B cell (primary cell): ENCODE measurements around the gene SLC25A21. TPM values are rescaled to one million over a fixed set of nuclear protein-coding genes. Genes with fewer than 3 reads are reported as not detected.

Experiments used
- ATAC-seq: fragments of 200-7000 bp; cut with Tn5 transposase; one replicate; pipeline ENCODE4 v1.10.0; 2021; ENCODE audit warnings: low read depth, mild to moderate bottlenecking, moderate number of reproducible peaks, moderate library complexity
- CTCF ChIA-PET: fragments of 350-600 bp; sonication (Branson Sonifier 250); formaldehyde crosslinking; loops from one replicate; lab custom pipeline; 2021; ENCODE audit warnings: antibody characterized with exemption, inconsistent platforms; lab: Charles Lee
- POLR2A ChIA-PET: fragments of 350-600 bp; sonication (Branson Sonifier 250); formaldehyde crosslinking; loops from one replicate; lab custom pipeline; 2021; ENCODE audit warnings: antibody characterized with exemption; lab: Charles Lee
- DNase-seq: peaks from one replicate; pipeline ENCODE4 v3.0.0; 2013
- H2AFZ ChIP-seq: 2 replicates; pipeline ENCODE4 v1.6.1; 2012; ENCODE audit warnings: mild to moderate bottlenecking, low read depth, low read length; ENCODE audit not compliant: insufficient read depth, poor library complexity, severe bottlenecking
- H3K27ac ChIP-seq, 2 donors: 1 replicate in 1 of 2; 2 replicates in 1 of 2; pipeline ENCODE4 v1.5.1; 2012 to 2013; ENCODE audit warnings: low read length in 2 of 2, mild to moderate bottlenecking in 2 of 2, moderate library complexity in 1 of 2
- H3K27me3 ChIP-seq, 4 experiments: fragments of 200-600 bp in 1 of 4; sonication (generic) in 1 of 4; replicated peaks in 1 of 4; 1 replicate in 2 of 4; 2 replicates in 2 of 4; pipeline versions ENCODE4 v1.6.1 to v1.7.0; 2013 to 2016; ENCODE audit warnings: low read length in 3 of 4, mild to moderate bottlenecking in 2 of 4, mixed read lengths in 1 of 4, moderate library complexity in 1 of 4; ENCODE audit not compliant: insufficient read depth in 4 of 4, control insufficient read depth in 3 of 4; ENCODE audit errors: control extremely low read depth in 1 of 4
- H3K36me3 ChIP-seq, 2 experiments: replicated peaks in 1 of 2; 1 replicate in 1 of 2; 2 replicates in 1 of 2; pipeline versions ENCODE4 v1.6.1 to v1.7.1; 2013; ENCODE audit warnings: low read length in 1 of 2; ENCODE audit not compliant: insufficient read depth in 2 of 2, control insufficient read depth in 1 of 2; ENCODE audit errors: control extremely low read depth in 1 of 2, extremely low read depth in 1 of 2
- H3K4me1 ChIP-seq, 2 donors: fragments of 200-600 bp in 1 of 2; sonication (generic) in 1 of 2; 1 replicate in 1 of 2; 2 replicates in 1 of 2; pipeline versions ENCODE4 v1.5.1 to v1.6.1; 2013 to 2017; ENCODE audit warnings: low read length in 2 of 2; ENCODE audit not compliant: control insufficient read depth in 2 of 2, insufficient read depth in 2 of 2
- H3K4me2 ChIP-seq: replicated peaks from 2 replicates; pipeline ENCODE3; 2012; ENCODE audit warnings: mild to moderate bottlenecking, low read depth, low read length; ENCODE audit not compliant: poor library complexity, severe bottlenecking
- H3K4me3 ChIP-seq, 5 experiments: fragments of 200-600 bp in 1 of 5; sonication (generic) in 1 of 5; 1 replicate in 3 of 5; 2 replicates in 2 of 5; pipeline versions ENCODE4 v1.5.1 to v1.7.0; 2011 to 2016; ENCODE audit warnings: low read length in 4 of 5, mild to moderate bottlenecking in 4 of 5, low read depth in 2 of 5, control low read depth in 1 of 5, moderate library complexity in 1 of 5; ENCODE audit not compliant: insufficient read depth in 1 of 5; ENCODE audit errors: control extremely low read depth in 1 of 5, extremely low read depth in 1 of 5
- H3K79me2 ChIP-seq: fragments of 200-600 bp; sonication (generic); one replicate; pipeline ENCODE4 v1.6.0; 2016; ENCODE audit warnings: low read length; ENCODE audit not compliant: control insufficient read depth, insufficient read depth
- H3K9ac ChIP-seq: fragments of 200-600 bp; sonication (generic); 2 replicates; pipeline ENCODE4 v1.6.1; 2017; ENCODE audit warnings: mild to moderate bottlenecking, low read length, moderate library complexity
- H3K9me3 ChIP-seq, 3 donors: one replicate each; pipeline versions ENCODE4 v1.6.1 to v1.7.1; 2013; ENCODE audit warnings: low read length in 2 of 3; ENCODE audit not compliant: control insufficient read depth in 2 of 3, insufficient read depth in 1 of 3; ENCODE audit errors: control extremely low read depth in 1 of 3
- H4K20me1 ChIP-seq: 2 replicates; pipeline ENCODE4 v1.6.0; 2012; ENCODE audit warnings: mild to moderate bottlenecking, low read length; ENCODE audit not compliant: insufficient read depth, control insufficient read depth, poor library complexity, severe bottlenecking
- H3K27ac Mint-ChIP-seq: one replicate; pipeline ENCODE4 v1.8.0; 2021; ENCODE audit warnings: mixed read lengths
- H3K27me3 Mint-ChIP-seq: one replicate; pipeline ENCODE4 v1.8.0; 2021; ENCODE audit warnings: mixed read lengths
- H3K4me1 Mint-ChIP-seq: one replicate; pipeline ENCODE4 v1.8.0; 2021; ENCODE audit warnings: mixed read lengths
- H3K4me3 Mint-ChIP-seq: one replicate; pipeline ENCODE4 v1.8.0; 2021; ENCODE audit warnings: mixed read lengths
- H3K9me3 Mint-ChIP-seq: one replicate; pipeline ENCODE4 v1.8.0; 2022; ENCODE audit warnings: mixed read lengths; ENCODE audit not compliant: insufficient read depth
- EZH2 ChIP-seq: IDR thresholded peaks from 2 replicates; pipeline ENCODE4 v1.6.1; 2012; ENCODE audit warnings: borderline replicate concordance, low read depth, mild to moderate bottlenecking, moderate library complexity, low read length; ENCODE audit not compliant: insufficient read depth, poor library complexity, severe bottlenecking
- WGBS: methylation state at CpG from one replicate; pipeline ENCODE4 v1.1.5; 2013; ENCODE audit warnings: missing lambda C conversion rate; ENCODE audit not compliant: insufficient coverage; 5-methylcytosine and 5-hydroxymethylcytosine counted together
- intact Hi-C: fragments of 100-400 bp; cut with micrococcal nuclease; formaldehyde crosslinking; loops from one replicate; pipeline ENCODE4 v1.10.0; 2022
- polyA plus RNA-seq: library from polyadenylated mRNA; depleted of rRNA; stranded (reverse); fragments of >200 nt; gene quantifications from 2 replicates; pipeline ENCODE4 v1.2.3, GENCODE V29; 2012
- total RNA-seq, 2 donors: library from RNA; stranded (reverse); fragments of 120-200 nt in 1 of 2; gene quantifications; 1 replicate in 1 of 2; 2 replicates in 1 of 2; pipeline versions ENCODE4 v1.2.3 to v1.2.4, GENCODE V29; 2013 to 2022
- TF ChIP-seq, protein P1 (sequence below): fragments of 200-600 bp; IDR thresholded peaks from one replicate; pipeline ENCODE4 v1.8.0; 2022; ENCODE audit warnings: antibody characterized with exemption, mild to moderate bottlenecking

Gene SLC25A21
- total and polyA plus RNA-seq, 2 donors (not counting 1 experiment from before 2014, with no cell fraction given) = not detected

DNA sequence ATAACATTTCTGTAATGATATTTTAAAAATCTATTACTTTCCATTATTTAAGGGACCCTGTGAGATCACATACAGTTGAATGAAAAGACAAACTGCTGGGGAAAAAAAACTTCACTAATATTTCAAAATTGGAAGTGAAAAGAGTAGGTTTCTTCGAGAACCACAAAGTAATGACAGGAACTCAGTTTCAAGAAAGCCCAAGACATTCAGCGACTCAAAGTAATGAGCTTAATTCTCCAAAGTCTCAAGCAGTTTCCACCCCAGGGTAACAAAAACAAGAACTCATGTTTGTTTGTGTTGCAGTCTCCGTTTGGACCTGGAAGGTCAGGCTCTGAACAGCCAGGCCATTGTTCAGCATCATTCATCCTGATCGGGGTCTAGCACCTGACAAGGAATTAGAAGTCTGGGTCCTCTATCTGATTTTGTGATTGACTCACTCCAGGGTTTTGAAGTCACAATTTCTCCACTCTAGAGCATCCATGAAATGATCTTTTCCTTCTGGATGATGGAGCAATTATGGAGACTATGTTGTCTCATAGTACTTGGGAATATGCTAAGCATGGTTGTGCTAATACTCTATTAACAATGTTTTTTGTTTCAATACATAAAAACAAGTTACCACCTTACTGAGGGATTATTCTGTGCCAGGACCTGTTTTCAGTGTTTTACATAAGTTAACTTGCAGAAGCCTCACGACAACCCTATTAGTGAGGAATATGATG is 126.9 kb downstream of the SLC25A21 start:
- no peak for ATAC-seq
- no peaks in the 10 kb centered on the region for H3K4me1 Mint-ChIP-seq
- no peak overlapping the region for H3K27ac Mint-ChIP-seq
- H3K27me3 ChIP-seq = no peaks in the 10 kb centered on the region
- H3K27ac ChIP-seq = no peak overlapping the region
- no peak overlapping the region for H2AFZ ChIP-seq
- no peak overlapping the region for H3K4me3 Mint-ChIP-seq
- H3K4me1 ChIP-seq = no peaks in the 10 kb centered on the region
- no peak overlapping the region for H3K4me2 ChIP-seq
- no peaks in the 10 kb centered on the region for H3K9me3 Mint-ChIP-seq
- no peak overlapping the region for H3K9ac ChIP-seq
- no peak for DNase-seq
- intact Hi-C loops = no loop called here
- no peaks in the 10 kb centered on the region for H3K27me3 Mint-ChIP-seq
- H3K79me2 ChIP-seq = no peaks in the 10 kb centered on the region
- ChIA-PET CTCF (no interaction called here), POLR2A (no interaction called here)
- H4K20me1 ChIP-seq = no peaks in the 10 kb centered on the region
- H3K9me3 ChIP-seq = no peaks in the 10 kb centered on the region
- no peak overlapping the region for H3K4me3 ChIP-seq
- 81% methylated on average over 3 of the region's 5 CpGs for WGBS
- TF ChIP-seq EZH2 = no peak
- TF ChIP-seq, protein P1, sequence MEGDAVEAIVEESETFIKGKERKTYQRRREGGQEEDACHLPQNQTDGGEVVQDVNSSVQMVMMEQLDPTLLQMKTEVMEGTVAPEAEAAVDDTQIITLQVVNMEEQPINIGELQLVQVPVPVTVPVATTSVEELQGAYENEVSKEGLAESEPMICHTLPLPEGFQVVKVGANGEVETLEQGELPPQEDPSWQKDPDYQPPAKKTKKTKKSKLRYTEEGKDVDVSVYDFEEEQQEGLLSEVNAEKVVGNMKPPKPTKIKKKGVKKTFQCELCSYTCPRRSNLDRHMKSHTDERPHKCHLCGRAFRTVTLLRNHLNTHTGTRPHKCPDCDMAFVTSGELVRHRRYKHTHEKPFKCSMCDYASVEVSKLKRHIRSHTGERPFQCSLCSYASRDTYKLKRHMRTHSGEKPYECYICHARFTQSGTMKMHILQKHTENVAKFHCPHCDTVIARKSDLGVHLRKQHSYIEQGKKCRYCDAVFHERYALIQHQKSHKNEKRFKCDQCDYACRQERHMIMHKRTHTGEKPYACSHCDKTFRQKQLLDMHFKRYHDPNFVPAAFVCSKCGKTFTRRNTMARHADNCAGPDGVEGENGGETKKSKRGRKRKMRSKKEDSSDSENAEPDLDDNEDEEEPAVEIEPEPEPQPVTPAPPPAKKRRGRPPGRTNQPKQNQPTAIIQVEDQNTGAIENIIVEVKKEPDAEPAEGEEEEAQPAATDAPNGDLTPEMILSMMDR = no peak
- no peaks in the 10 kb centered on the region for H3K36me3 ChIP-seq

DNA sequence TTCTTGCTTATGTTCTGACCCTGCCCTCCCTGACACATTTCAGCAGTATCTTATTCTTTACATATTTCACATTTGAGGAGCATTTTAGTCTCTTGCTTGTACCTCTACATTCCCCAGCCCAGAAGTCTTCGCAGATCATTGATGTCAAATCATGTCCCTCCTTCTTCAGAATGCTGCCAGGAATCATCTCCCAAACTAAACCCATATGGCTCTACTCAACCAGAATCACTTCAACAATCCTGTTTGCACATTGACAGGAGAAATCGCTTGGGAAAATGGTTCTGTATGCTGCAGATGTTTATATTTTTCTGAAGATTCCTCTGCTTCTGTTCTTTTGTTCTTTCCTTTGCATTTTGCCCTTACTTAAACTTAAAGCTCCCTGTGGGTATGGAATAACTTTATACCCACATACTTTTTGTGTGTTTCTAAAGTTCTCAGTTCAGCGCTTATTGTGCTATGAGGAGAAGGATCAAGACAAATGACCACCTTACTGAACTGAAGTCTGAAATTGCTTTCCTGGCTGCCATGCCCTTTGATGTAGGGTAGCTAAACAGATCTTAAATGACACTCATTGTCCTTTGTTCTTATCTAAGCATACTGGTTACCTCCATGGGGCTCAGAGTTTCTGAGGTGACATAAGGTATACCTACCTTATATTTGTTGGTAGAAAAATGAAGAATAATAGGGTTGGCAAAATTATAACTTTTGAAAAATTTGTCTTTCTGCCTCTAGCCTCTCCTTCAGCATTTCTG is 134.6 kb downstream of the SLC25A21 start:
- Mint-ChIP-seq H3K9me3 (peaks cover 2% of the 10 kb centered on the region), H3K27ac (no peak overlapping the region), H3K4me3 (no peak overlapping the region), H3K27me3 (no peaks in the 10 kb centered on the region), H3K4me1 (no peaks in the 10 kb centered on the region)
- Histone ChIP-seq H3K9me3 (no peaks in the 10 kb centered on the region), H3K4me3 (no peak overlapping the region), H2AFZ (no peak overlapping the region), H3K9ac (no peak overlapping the region), H4K20me1 (no peaks in the 10 kb centered on the region), H3K79me2 (no peaks in the 10 kb centered on the region), H3K36me3 (no peaks in the 10 kb centered on the region), H3K4me1 (no peaks in the 10 kb centered on the region), H3K4me2 (no peak overlapping the region), H3K27me3 (no peaks in the 10 kb centered on the region), H3K27ac (no peak overlapping the region)
- no CpG with 5 or more reads among the region's 3 CpGs for WGBS
- ChIA-PET POLR2A (no interaction called here), CTCF (no interaction called here)
- ATAC-seq (no peak), DNase-seq (no peak)
- TF ChIP-seq EZH2 = no peak
- TF ChIP-seq, protein P1 = no peak
- intact Hi-C loops = no loop called here
